H1 (cell line): ENCODE results near the gene IFT20. TPM values are rescaled to one million over a fixed set of nuclear protein-coding genes. Genes with fewer than 3 reads are reported as not detected.
A peak's percentile ranks its signal among the peaks of the same experiment; 100 is the strongest.

Experiments used
- CTCF ChIA-PET: fragments of 300-600 bp; sonication (Branson Sonifier 250); formaldehyde crosslinking; loops from one replicate; lab custom pipeline; 2021; ENCODE audit not compliant: partially characterized antibody; lab: Charles Lee
- POLR2A ChIA-PET: fragments of 300-600 bp; sonication (Branson Sonifier 250); formaldehyde crosslinking; loops from one replicate; lab custom pipeline; 2021; ENCODE audit warnings: inconsistent platforms; ENCODE audit not compliant: partially characterized antibody; lab: Charles Lee
- DNase-seq, 2 experiments: peaks; one replicate each; pipeline versions ENCODE4 v3.0.0 to v3.0.0-alpha.2; 2010 to 2022; ENCODE audit warnings: low spot score in 2 of 2, low read depth in 1 of 2, mixed read lengths in 1 of 2
- FAIRE-seq: peaks from 2 replicates; lab custom pipeline; 2011; peaks lifted over from hg19 to GRCh38; lab: Jason Lieb, UNC
- H2AFZ ChIP-seq: 2 replicates; pipeline ENCODE4 v1.8.1; 2012; ENCODE audit warnings: low read length, inconsistent platforms
- H2AK5ac ChIP-seq: 2 replicates; pipeline ENCODE4 v1.6.1; 2013; ENCODE audit warnings: low read depth, low read length
- H2BK120ac ChIP-seq: replicated peaks from 2 replicates; pipeline ENCODE3; 2013; ENCODE audit warnings: low read depth, low read length, inconsistent platforms
- H2BK12ac ChIP-seq: 2 replicates; pipeline ENCODE4 v1.6.1; 2013; ENCODE audit warnings: low read depth, low read length
- H2BK15ac ChIP-seq: 2 replicates; pipeline ENCODE4 v1.6.1; 2013; ENCODE audit warnings: low read length
- H2BK20ac ChIP-seq: 2 replicates; pipeline ENCODE4 v1.6.1; 2013; ENCODE audit warnings: low read length
- H2BK5ac ChIP-seq: 2 replicates; pipeline ENCODE4 v1.6.1; 2013; ENCODE audit warnings: low read depth, low read length
- H3K14ac ChIP-seq: 2 replicates; pipeline ENCODE4 v1.6.1; 2013; ENCODE audit warnings: inconsistent platforms; ENCODE audit not compliant: insufficient read length
- H3K18ac ChIP-seq: 2 replicates; pipeline ENCODE4 v1.6.1; 2013; ENCODE audit warnings: low read length; ENCODE audit errors: extremely low read depth
- H3K23ac ChIP-seq: 2 replicates; pipeline ENCODE4 v1.6.1; 2013; ENCODE audit warnings: inconsistent platforms; ENCODE audit not compliant: insufficient read length
- H3K23me2 ChIP-seq: 2 replicates; pipeline ENCODE4 v1.6.1; 2013; ENCODE audit warnings: low read depth, low read length
- H3K27ac ChIP-seq: 2 replicates; pipeline ENCODE4 v1.6.1; 2011; ENCODE audit warnings: low read depth, low read length, inconsistent platforms
- H3K27me3 ChIP-seq, 4 experiments: replicated peaks in 1 of 4; 1 replicate in 1 of 4; 2 replicates in 3 of 4; pipeline versions ENCODE4 v1.6.1 to v1.8.1; 2011 to 2013; ENCODE audit warnings: low read length in 3 of 4, mild to moderate bottlenecking in 3 of 4, inconsistent platforms in 2 of 4, mixed read lengths in 2 of 4, moderate library complexity in 1 of 4; ENCODE audit not compliant: control insufficient read depth in 3 of 4, insufficient read depth in 3 of 4; ENCODE audit errors: extremely low read depth in 1 of 4
- H3K36me3 ChIP-seq, 4 experiments: 2 replicates each; pipeline versions ENCODE4 v1.6.1 to v1.8.1; 2011 to 2013; ENCODE audit warnings: mild to moderate bottlenecking in 4 of 4, low read length in 3 of 4, moderate library complexity in 2 of 4, control low read depth in 1 of 4, inconsistent platforms in 1 of 4; ENCODE audit not compliant: insufficient read depth in 4 of 4, control insufficient read depth in 2 of 4
- H3K4ac ChIP-seq: replicated peaks from 2 replicates; pipeline ENCODE3; 2013; ENCODE audit warnings: low read length, low read depth, mixed read lengths, inconsistent platforms; ENCODE audit not compliant: insufficient read length
- H3K4me1 ChIP-seq, 4 experiments: replicated peaks in 1 of 4; 1 replicate in 1 of 4; 2 replicates in 3 of 4; pipeline versions ENCODE4 v1.6.1 to v1.8.1; 2011 to 2013; ENCODE audit warnings: low read length in 3 of 4, inconsistent platforms in 2 of 4, mixed read lengths in 1 of 4; ENCODE audit not compliant: insufficient read depth in 4 of 4, control insufficient read depth in 3 of 4
- H3K4me2 ChIP-seq, 2 experiments: 2 replicates each; pipeline versions ENCODE4 v1.6.1 to v1.8.1; 2011 to 2013; ENCODE audit warnings: low read depth in 2 of 2, low read length in 2 of 2, control low read depth in 1 of 2, inconsistent platforms in 1 of 2, mild to moderate bottlenecking in 1 of 2; ENCODE audit not compliant: insufficient read depth in 1 of 2
- H3K4me3 ChIP-seq, 4 experiments: fragments of 200-600, 300-600 bp in 1 of 4; sonication (generic), shearing (Covaris generic), sonication (Bioruptor Twin) in 1 of 4; 2 replicates each; pipeline versions ENCODE4 v1.5.1 to v1.8.1; 2011 to 2016; ENCODE audit warnings: low read length in 4 of 4, low read depth in 3 of 4, control low read depth in 2 of 4, inconsistent platforms in 2 of 4, mild to moderate bottlenecking in 2 of 4, mixed read lengths in 1 of 4, moderate library complexity in 1 of 4; ENCODE audit not compliant: insufficient read depth in 2 of 4; ENCODE audit errors: extremely low read depth in 1 of 4
- H3K56ac ChIP-seq: replicated peaks from 2 replicates; pipeline ENCODE3; 2013; ENCODE audit warnings: low read depth, mild to moderate bottlenecking, mixed read lengths, low read length, inconsistent platforms; ENCODE audit not compliant: insufficient read length
- H3K79me1 ChIP-seq: 2 replicates; pipeline ENCODE4 v1.6.1; 2013; ENCODE audit warnings: low read depth, low read length, control low read depth
- H3K79me2 ChIP-seq, 2 experiments: 2 replicates each; pipeline versions ENCODE4 v1.6.1 to v1.8.1; 2012 to 2013; ENCODE audit warnings: low read length in 2 of 2, mild to moderate bottlenecking in 2 of 2, inconsistent platforms in 1 of 2; ENCODE audit not compliant: insufficient read depth in 2 of 2, control insufficient read depth in 1 of 2
- H3K9ac ChIP-seq, 4 experiments: replicated peaks in 1 of 4; 1 replicate in 1 of 4; 2 replicates in 3 of 4; pipeline versions ENCODE4 v1.6.1 to v1.8.1; 2011 to 2013; ENCODE audit warnings: low read depth in 3 of 4, low read length in 3 of 4, control low read depth in 2 of 4, mild to moderate bottlenecking in 2 of 4, moderate library complexity in 2 of 4, inconsistent platforms in 1 of 4; ENCODE audit errors: extremely low read depth in 1 of 4
- H3K9me3 ChIP-seq, 2 experiments: 2 replicates each; pipeline versions ENCODE4 v1.6.1 to v1.8.1; 2012 to 2013; ENCODE audit warnings: mild to moderate bottlenecking in 2 of 2, moderate library complexity in 2 of 2, control low read depth in 1 of 2, inconsistent platforms in 1 of 2, low read depth in 1 of 2, low read length in 1 of 2, mixed read lengths in 1 of 2; ENCODE audit not compliant: insufficient read depth in 2 of 2
- H4K20me1 ChIP-seq, 2 experiments: replicated peaks in 1 of 2; 2 replicates each; pipeline versions ENCODE3 to v1.8.1; 2011 to 2013; ENCODE audit warnings: inconsistent platforms in 2 of 2, low read length in 2 of 2, mild to moderate bottlenecking in 1 of 2; ENCODE audit not compliant: insufficient read depth in 2 of 2, control insufficient read depth in 1 of 2
- H4K5ac ChIP-seq: 2 replicates; pipeline ENCODE4 v1.6.1; 2013; ENCODE audit warnings: low read length, low read depth, mixed read lengths, inconsistent platforms; ENCODE audit not compliant: insufficient read length
- H4K8ac ChIP-seq: 2 replicates; pipeline ENCODE4 v1.8.0; 2013; ENCODE audit warnings: mild to moderate bottlenecking, moderate library complexity, low read length, inconsistent platforms; ENCODE audit not compliant: insufficient read depth; ENCODE audit errors: extremely low read depth
- H4K91ac ChIP-seq: replicated peaks from 2 replicates; pipeline ENCODE3; 2013; ENCODE audit warnings: low read length, mixed read lengths, inconsistent platforms; ENCODE audit not compliant: insufficient read length
- CHD1 ChIP-seq: IDR thresholded peaks from 2 replicates; pipeline ENCODE4 v1.6.1; 2012; ENCODE audit warnings: low read depth, low read length, improper control_type of control experiment
- CTCF ChIP-seq, 3 experiments: IDR thresholded peaks; 1 replicate in 2 of 3; 2 replicates in 1 of 3; pipeline versions ENCODE4 v1.5.1 to v1.6.1; 2011; ENCODE audit warnings: low read length in 3 of 3, mild to moderate bottlenecking in 3 of 3, inconsistent platforms in 2 of 3, low read depth in 1 of 3, moderate library complexity in 1 of 3; ENCODE audit not compliant: insufficient read depth in 1 of 3; ENCODE audit errors: control extremely low read depth in 1 of 3
- RBBP5 ChIP-seq: IDR thresholded peaks from 2 replicates; pipeline ENCODE4 v1.7.1; 2012; ENCODE audit warnings: low read depth, mild to moderate bottlenecking, inconsistent platforms, low read length, moderate library complexity, borderline replicate concordance
- whole genome bisulfite sequencing, 2 experiments: shearing (Covaris generic) in 1 of 2; methylation state at CpG; one replicate each; pipeline versions ENCODE4 v1.1.6 to v1.1.7; 2013 to 2015; ENCODE audit warnings: low lambda C conversion rate in 2 of 2, mixed read lengths in 2 of 2, inconsistent platforms in 1 of 2, low coverage in 1 of 2, missing lambda C conversion rate in 1 of 2; ENCODE audit not compliant: insufficient replicate concordance in 2 of 2, insufficient coverage in 1 of 2, insufficient read length in 1 of 2; ENCODE audit errors: extremely low coverage in 1 of 2, missing lambda C conversion rate in 1 of 2; 5-methylcytosine and 5-hydroxymethylcytosine counted together
- polyA plus RNA-seq, 7 experiments: library from polyadenylated mRNA; depleted of rRNA in 3 of 7; stranded (reverse) in 5 of 7; unstranded in 2 of 7; fragments of >200 nt in 5 of 7; fragments of 200-250 nt in 2 of 7; gene quantifications; 1 replicate in 5 of 7; 2 replicates in 1 of 7; 4 replicates in 1 of 7; pipeline versions ENCODE4 v1.2.1 to v1.2.3, GENCODE V29; 2011 to 2013; ENCODE audit warnings: missing spikeins in 2 of 7, mixed read lengths in 2 of 7
- total RNA-seq: library from RNA; stranded (reverse); fragmentation: NEBNext Ultra II Directional; extraction: Animal tissue kit (Norgen Biotek cat#: 25700); gene quantifications from 2 replicates; pipeline ENCODE4 v1.2.1, GENCODE V29; 2021

Gene IFT20
- total and polyA plus RNA-seq, 2 of the 8 experiments (the other 6 are each of a cell fraction or from before 2014, with no cell fraction given): 9.0 to 21.0 TPM

DNA sequence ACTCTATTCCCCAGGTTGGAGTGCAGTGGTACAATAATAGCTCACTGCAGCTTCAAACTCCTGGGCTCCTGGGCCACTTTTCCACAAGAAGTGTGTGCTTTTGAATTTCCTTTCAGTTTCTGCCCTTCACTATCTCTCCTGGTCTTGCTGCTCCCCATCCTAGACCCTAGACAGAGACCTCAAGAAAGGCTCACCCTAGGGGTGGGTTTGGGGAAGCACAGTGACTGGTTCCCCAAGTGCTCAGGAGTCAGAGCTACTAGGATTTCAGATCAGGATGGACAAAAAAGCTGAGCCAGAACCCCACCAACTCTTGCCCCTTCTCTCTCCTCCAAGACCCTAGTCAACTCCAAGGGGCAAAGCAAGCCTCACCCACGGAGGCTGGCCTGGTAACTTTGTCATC is 31.3 kb upstream of the IFT20 start:
- no peak overlapping the region for H2AK5ac ChIP-seq
- no peak overlapping the region for H3K56ac ChIP-seq
- no peak overlapping the region for H3K4me2 ChIP-seq
- no peaks in the 10 kb centered on the region for H4K20me1 ChIP-seq
- no peak overlapping the region for H3K4ac ChIP-seq
- H4K91ac ChIP-seq: no peak overlapping the region
- H2AFZ ChIP-seq: no peak overlapping the region
- H3K27me3 ChIP-seq: no peaks in the 10 kb centered on the region
- no peak for FAIRE-seq
- no peak overlapping the region for H3K23ac ChIP-seq
- ChIA-PET POLR2A (interaction anchor here (1.0 to 12.7 kb wide), 7 partner anchors 8 to 100 kb away, joined by 3 to 103 read pairs (median 3); partner anchors contain the start of gene POLDIP2), CTCF (interaction anchor here (0.7 to 2.8 kb wide), 9 partner anchors 12 to 138 kb away, joined by 3 to 10 read pairs (median 3); partner anchors contain the start of genes IFT20 and TNFAIP1)
- no peak overlapping the region for H2BK120ac ChIP-seq
- H2BK12ac ChIP-seq: no peak overlapping the region
- H3K18ac ChIP-seq: no peak overlapping the region
- no peaks in the 10 kb centered on the region for H3K9me3 ChIP-seq
- no peak for DNase-seq
- no peak overlapping the region for H2BK5ac ChIP-seq
- H3K36me3 ChIP-seq: peaks cover 0 to 6% (median 2%) of the 10 kb centered on the region in 4 experiments; a peak in 4 of 8 replicates
- no peak overlapping the region for H3K14ac ChIP-seq
- H4K8ac ChIP-seq: no peak overlapping the region
- no peak overlapping the region for H3K27ac ChIP-seq
- TF ChIP-seq RBBP5: no peak
- peak; percentile 10 to 47 (median 16); a peak in 2 of 4 replicates for TF ChIP-seq CTCF (IDR thresholded peaks at IDR 0.05; ENCODE audit: control extremely low read depth in 1 of 3, insufficient read depth in 1 of 3, low read depth in 1 of 3, low read length in 3 of 3)
- no peak for TF ChIP-seq CHD1
- H2BK15ac ChIP-seq: no peak overlapping the region
- no peak overlapping the region for H4K5ac ChIP-seq
- 73% methylated on average over 1 of the region's 1 CpG; no CpG with 5 or more reads in 1 of the 2 experiments for WGBS, 2 experiments
- H3K23me2 ChIP-seq: peaks cover 4% of the 10 kb centered on the region; the same call in 1 of the 2 replicates
- H2BK20ac ChIP-seq: no peak overlapping the region
- peaks cover 3 to 10% (median 5%) of the 10 kb centered on the region in 4 experiments; a peak in 3 of 7 replicates for H3K4me1 ChIP-seq
- no peaks in the 10 kb centered on the region for H3K79me2 ChIP-seq
- H3K9ac ChIP-seq: no peak overlapping the region
- H3K4me3 ChIP-seq: no peak overlapping the region
- H3K79me1 ChIP-seq: no peaks in the 10 kb centered on the region
